ENCODE results near the gene MYH10.
"Not testable (repeated sequence)": the region's sequence is repeated elsewhere in the genome, so short reads cannot be mapped to it uniquely, and the experiment has no call there.

MYH10 gene

GRCh38 chr17:8630227-8630801, at the start of gene MYH10:
Gene MYH10, minus strand, starts transcription at chr17:8630725. Its CDS starts 7,479 bp downstream, at chr17:8623246.
- DNase-seq (ENCODE audit: low read depth in 2 of 2), result no peak

GRCh38 chr17:8679126-8679525, 48.6 kb upstream of the MYH10 start:
- no peak for DNase-seq (ENCODE audit: low read depth in 2 of 2)

- no peak for DNase-seq (ENCODE audit: low read depth in 2 of 2)
Observed at GRCh38 chr17:8675306-8675705, 44.8 kb upstream of the MYH10 start.

GRCh38 chr17:8674344-8675305, 44.1 kb upstream of the MYH10 start:
- DNase-seq (ENCODE audit: low read depth in 2 of 2), result no peak

- DNase-seq (ENCODE audit: low read depth in 2 of 2), result no peak
Observed at GRCh38 chr17:8673612-8674011, 43.1 kb upstream of the MYH10 start.

GRCh38 chr17:8672326-8672725, 41.8 kb upstream of the MYH10 start:
- no peak for DNase-seq (ENCODE audit: low read depth in 2 of 2)

- no peak for DNase-seq (ENCODE audit: low read depth in 2 of 2)
Observed at GRCh38 chr17:8670421-8670820, 39.9 kb upstream of the MYH10 start.

GRCh38 chr17:8668176-8668740, 37.7 kb upstream of the MYH10 start:
- no peak for DNase-seq (ENCODE audit: low read depth in 2 of 2)

- no peak for DNase-seq (ENCODE audit: low read depth in 2 of 2)
Observed at GRCh38 chr17:8667421-8667820, 36.9 kb upstream of the MYH10 start.

GRCh38 chr17:8665684-8666083, 35.2 kb upstream of the MYH10 start:
- no peak for DNase-seq (ENCODE audit: low read depth in 2 of 2)

- no peak for DNase-seq (ENCODE audit: low read depth in 2 of 2)
Observed at GRCh38 chr17:8664456-8665126, 34.1 kb upstream of the MYH10 start.

- DNase-seq (ENCODE audit: low read depth in 2 of 2), result no peak
Observed at GRCh38 chr17:8662973-8663372, 32.4 kb upstream of the MYH10 start.

GRCh38 chr17:8662076-8662831, 31.7 kb upstream of the MYH10 start:
- DNase-seq (ENCODE audit: low read depth in 2 of 2), result no peak

- DNase-seq (ENCODE audit: low read depth in 2 of 2), result not testable (repeated sequence)
Observed at GRCh38 chr17:8660709-8661108, 30.2 kb upstream of the MYH10 start.

- DNase-seq (ENCODE audit: low read depth in 2 of 2), result no peak
Observed at GRCh38 chr17:8659758-8660410, 29.4 kb upstream of the MYH10 start.

- DNase-seq (ENCODE audit: low read depth in 2 of 2), result no peak
Observed at GRCh38 chr17:8658810-8659209, 28.3 kb upstream of the MYH10 start.

- DNase-seq (ENCODE audit: low read depth in 2 of 2), result no peak
Observed at GRCh38 chr17:8656693-8657092, 26.2 kb upstream of the MYH10 start.

- no peak for DNase-seq (ENCODE audit: low read depth in 2 of 2)
Observed at GRCh38 chr17:8654822-8655221, 24.3 kb upstream of the MYH10 start.

GRCh38 chr17:8651013-8651412, 20.5 kb upstream of the MYH10 start:
- no peak for DNase-seq (ENCODE audit: low read depth in 2 of 2)

- DNase-seq (ENCODE audit: low read depth in 2 of 2), result no peak
Observed at GRCh38 chr17:8650119-8650499, 19.6 kb upstream of the MYH10 start.
